RWPE1 (cell line): Measurements from ENCODE around the gene MAP3K8.

Experiments
- CTCF ChIA-PET: fragments of 350-600 bp; sonication (Branson Sonifier 250); formaldehyde crosslinking; extraction: SDS; loops from one replicate; lab custom pipeline; 2021; lab: Yijun Ruan, JAX
- POLR2A ChIA-PET: fragments of 400-600 bp; formaldehyde crosslinking; extraction: SDS; loops from one replicate; lab custom pipeline; 2020; ENCODE audit warnings: antibody characterized with exemption; ENCODE audit not compliant: low non-redundant PET; lab: Yijun Ruan, JAX
- DNase-seq: peaks from one replicate; pipeline ENCODE4 v3.0.0; 2012; ENCODE audit warnings: low spot score
- H3K27ac ChIP-seq: fragments of 450-650 bp; 2 replicates; pipeline ENCODE4 v1.5.1; 2017
- CTCF ChIP-seq: fragments of 450-650 bp; conservative IDR thresholded peaks from 2 replicates; pipeline ENCODE4 v1.5.1; 2017; ENCODE audit warnings: low read depth, mild to moderate bottlenecking

Gene MAP3K8

GRCh38 chr10:30495687-30496086 is 61.7 kb downstream of the MAP3K8 start:
- CTCF ChIA-PET: interaction anchor here (0.7 kb wide), 1 partner anchor 103 kb away, joined by 3 read pairs; no protein-coding TSS in a partner anchor
- no peak overlapping the region for H3K27ac ChIP-seq
- DNase-seq: no peak
- POLR2A ChIA-PET: no interaction called here
- no peak for TF ChIP-seq CTCF

- DNase-seq: no peak
- CTCF ChIA-PET: no interaction called here
- TF ChIP-seq CTCF: no peak
- POLR2A ChIA-PET: no interaction called here
- no peak overlapping the region for H3K27ac ChIP-seq
Measured at GRCh38 chr10:30499816-30500215, 65.8 kb downstream of the MAP3K8 start.

GRCh38 chr10:30500534-30500933 is 66.5 kb downstream of the MAP3K8 start:
- DNase-seq: no peak
- TF ChIP-seq CTCF: no peak
- H3K27ac ChIP-seq: no peak overlapping the region
- CTCF ChIA-PET: interaction anchor here (0.7 kb wide), 1 partner anchor 69 kb away, joined by 3 read pairs; no protein-coding TSS in a partner anchor
- POLR2A ChIA-PET: no interaction called here

- H3K27ac ChIP-seq: no peak overlapping the region
- TF ChIP-seq CTCF: no peak
- CTCF ChIA-PET: interaction anchor here (0.7 kb wide), 1 partner anchor 69 kb away, joined by 3 read pairs; no protein-coding TSS in a partner anchor
- POLR2A ChIA-PET: no interaction called here
- DNase-seq: no peak
Measured at GRCh38 chr10:30500963-30501504, 67.0 kb downstream of the MAP3K8 start.

DNA sequence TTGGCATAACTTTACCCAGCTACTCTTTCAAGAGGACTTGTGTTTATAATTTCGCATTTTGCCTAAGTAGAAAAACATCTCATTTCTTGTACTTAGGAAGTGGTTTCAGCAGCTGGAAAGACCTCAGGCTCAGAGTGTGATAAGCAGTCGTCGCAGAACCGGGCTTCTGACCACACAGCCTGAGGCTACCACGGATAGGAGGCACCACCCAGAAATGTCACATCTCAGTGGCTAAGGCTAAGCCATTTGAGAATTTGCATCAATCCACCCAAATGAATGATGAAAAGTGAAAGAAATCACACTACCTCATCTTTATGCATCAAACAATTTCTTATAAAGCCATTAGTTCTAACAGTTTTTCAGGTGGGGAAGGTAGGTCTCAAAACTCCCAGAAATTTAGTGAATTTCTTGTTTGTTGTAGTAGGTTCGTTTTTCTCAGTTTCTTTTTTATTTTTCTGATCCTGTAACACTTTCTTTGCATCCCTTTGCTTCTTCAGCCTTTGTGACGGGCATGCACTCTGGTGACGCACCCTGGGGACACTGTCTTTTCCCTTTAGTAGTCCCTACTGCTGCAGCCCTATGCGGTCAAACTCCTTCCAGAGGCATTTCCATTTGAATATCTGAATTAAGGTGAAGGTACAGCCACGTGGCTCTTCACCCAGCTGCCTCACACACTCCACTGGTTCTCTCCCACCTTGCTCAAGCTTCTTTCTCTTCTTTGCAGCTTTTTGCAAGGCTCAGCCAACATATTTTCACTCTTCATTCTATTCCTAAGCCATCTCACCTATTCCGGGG is 68.5 kb downstream of the MAP3K8 start:
- ChIA-PET POLR2A (no interaction called here), CTCF (no interaction called here)
- no peak for DNase-seq
- TF ChIP-seq CTCF: no peak
- H3K27ac ChIP-seq: no peak overlapping the region

DNA sequence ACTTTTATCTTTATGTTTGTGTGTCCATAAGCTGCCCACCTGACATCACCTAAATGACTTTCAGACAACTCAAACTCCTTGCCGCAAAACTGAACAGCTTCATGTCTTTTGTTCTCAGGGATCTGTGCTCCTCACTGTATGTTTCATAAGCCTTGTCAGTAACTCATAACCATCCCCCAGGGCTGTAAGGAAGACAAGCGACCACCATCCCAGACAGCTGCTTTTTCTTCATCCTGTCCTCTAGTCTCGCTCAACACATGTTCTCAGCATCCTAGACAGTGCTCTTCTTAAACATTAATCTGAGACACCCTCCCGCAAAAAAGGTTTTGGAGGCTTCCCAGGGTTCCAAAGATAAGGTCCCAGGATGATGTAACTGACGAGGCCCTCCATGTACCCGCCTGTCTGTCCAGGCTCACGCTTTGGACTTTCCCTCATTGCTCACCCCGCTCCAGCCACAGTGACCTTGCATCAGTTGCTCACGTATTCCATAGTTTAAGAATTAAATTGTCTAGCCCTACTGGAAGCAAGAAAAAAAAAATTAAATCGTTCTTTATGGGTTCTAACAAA is 69.8 kb downstream of the MAP3K8 start:
- no peak overlapping the region for H3K27ac ChIP-seq
- TF ChIP-seq CTCF: no peak
- ChIA-PET CTCF (interaction anchor here (0.6 kb wide), 1 partner anchor 91 kb away, joined by 3 read pairs; no protein-coding TSS in a partner anchor), POLR2A (no interaction called here)
- DNase-seq: no peak
